ENCODE data around the gene RSPH10B2. TPM values are rescaled to one million over a fixed set of nuclear protein-coding genes. Genes with fewer than 3 reads are reported as not detected.
"Not testable (repeated sequence)": the region's sequence is repeated elsewhere in the genome, so short reads cannot be mapped to it uniquely, and the experiment has no call there.

The RSPH10B2 gene
- total RNA-seq, 1 experiment from 2014 or later, result 0.06 TPM

- DNase-seq (ENCODE audit: low spot score), result not testable (repeated sequence)
Observed at GRCh38 chr7:6789353-6789752, 35.5 kb downstream of the RSPH10B2 start.

DNA sequence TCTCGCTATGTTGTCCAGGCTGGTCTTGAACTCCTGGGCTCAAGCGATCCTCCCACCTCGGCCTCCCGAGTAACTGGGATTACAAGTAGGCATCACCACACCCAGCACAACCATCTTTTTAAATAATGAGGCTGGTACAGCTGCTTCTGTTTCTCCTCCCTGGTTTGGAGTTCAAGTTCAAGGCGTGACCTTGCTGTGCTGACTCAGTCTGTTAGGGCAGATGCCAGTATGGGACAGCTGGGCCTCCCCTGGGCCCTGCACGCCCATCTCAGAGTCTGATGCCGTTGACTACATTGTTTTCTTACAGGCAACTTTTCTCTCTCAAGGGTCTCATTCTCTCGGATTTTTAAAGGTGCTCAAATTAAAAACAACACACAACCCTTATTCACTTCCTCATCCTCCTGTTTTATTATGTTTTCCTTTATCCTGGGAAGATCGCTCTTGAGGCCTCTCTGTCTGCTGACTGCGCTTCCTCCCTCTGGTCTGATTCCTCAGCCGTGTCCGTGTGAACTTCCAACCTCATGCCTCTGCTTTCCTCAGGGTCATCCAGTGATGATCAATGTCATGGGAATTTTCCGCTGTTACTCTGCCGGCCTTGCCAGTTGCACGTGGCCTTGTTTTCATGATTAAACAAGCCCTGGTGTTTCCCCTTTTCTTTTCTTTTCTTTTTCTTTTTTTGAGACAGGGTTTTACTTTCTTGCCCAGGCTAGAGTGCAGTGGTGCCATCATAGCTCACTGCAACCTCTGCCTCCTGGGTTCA lies 38.4 kb downstream of the RSPH10B2 start:
- DNase-seq (ENCODE audit: low spot score), result peak; percentile 5

DNA sequence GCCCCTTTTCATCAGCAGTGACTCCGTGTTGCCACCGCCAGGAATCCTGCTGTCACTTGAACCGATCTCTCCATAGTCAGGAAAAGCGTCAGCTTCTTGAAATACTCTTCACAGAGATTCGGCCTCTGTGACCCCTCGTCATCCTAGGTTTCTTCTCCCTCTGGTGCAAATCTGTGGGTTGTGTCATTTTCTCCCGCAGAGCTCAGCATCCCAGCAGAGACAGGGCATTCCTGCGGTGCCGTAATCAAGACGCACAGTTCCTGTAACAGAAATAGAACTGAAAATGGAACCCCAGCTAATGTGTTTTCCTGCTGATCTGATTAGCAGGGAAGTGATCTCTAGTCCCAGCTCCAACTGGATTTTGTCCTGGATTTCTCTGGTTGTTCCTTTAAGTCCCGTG lies 40.4 kb downstream of the RSPH10B2 start:
- DNase-seq (ENCODE audit: low spot score), result not testable (repeated sequence)

DNA sequence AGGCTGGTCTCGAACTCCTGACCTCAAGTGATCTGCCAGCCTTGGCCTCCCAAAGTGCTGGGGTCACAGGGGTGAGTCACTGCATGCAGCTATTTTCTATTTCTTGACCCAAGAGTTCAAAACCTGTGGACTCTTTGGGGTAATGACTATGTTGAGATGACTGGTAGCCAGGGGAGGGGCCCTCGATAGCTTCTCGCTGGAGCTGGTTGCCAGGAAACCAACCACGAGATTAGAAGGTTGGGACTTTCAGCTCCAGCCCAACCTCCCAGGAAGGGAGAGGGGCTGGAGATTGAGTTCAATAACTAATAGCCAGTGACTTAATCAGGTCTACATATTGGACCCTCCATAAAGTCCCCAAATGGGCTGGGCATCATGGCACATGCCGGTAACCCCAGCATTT lies 43.3 kb downstream of the RSPH10B2 start:
- not testable (repeated sequence) for DNase-seq (ENCODE audit: low spot score)

DNA sequence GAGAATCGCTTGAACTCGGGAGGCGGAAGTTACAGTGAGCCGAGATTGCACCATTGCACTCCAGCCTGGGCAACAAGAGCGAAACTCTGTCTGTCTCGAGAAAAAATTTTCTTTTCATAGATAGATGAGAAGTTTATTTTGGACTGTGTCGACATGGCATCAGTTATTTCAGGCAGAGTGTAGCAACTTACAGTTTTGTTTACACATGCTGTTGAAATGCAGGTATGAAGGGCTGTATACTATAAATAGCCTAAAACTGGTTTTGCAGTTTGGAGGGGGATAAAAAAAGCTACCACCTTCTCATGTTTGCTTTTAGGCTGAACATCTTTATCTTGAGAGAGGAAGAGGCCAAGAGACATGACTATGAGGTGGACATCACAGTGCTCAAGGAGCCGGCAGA lies 44.1 kb downstream of the RSPH10B2 start:
- DNase-seq (ENCODE audit: low spot score), result not testable (repeated sequence)

DNA sequence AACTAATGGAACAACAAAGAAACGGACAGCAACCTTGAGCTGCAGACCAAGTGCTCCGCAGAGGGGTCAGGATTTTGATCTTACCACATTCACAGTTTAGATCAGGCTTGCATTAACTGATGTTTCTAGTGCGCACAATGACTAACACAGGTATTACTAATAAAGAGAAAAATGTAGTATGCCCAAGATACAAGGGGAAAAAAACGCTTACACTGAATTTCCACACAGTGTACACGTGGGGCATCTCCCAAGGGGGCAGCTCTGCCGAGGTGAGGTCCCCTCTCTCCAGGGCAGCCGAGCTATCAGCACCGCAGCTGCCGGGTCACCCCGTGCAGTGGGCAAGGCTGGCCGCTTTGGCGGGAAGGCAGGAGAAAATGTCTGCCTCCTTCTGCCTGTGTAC lies 46.0 kb downstream of the RSPH10B2 start:
- DNase-seq (ENCODE audit: low spot score), result not testable (repeated sequence)

DNA sequence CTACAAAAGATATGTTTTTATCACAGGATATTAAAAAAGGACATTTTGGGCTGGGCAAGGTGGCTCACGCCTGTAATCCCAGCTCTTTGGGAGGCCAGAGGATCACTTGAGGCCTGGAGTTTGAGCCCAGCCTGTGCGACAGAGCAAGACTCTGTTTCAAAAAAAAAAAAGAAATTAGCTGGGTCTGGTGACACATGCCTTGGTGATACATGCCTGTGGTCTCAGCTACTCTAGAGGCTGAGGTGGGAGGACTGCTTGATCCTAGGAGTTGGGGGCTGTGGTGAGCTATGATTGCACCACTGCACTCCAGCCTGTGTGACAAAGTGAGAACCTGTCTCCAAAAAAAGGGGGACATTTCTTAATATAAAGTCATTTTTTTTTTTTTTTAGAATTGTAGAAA lies 46.4 kb downstream of the RSPH10B2 start:
- not testable (repeated sequence) for DNase-seq (ENCODE audit: low spot score)

DNA sequence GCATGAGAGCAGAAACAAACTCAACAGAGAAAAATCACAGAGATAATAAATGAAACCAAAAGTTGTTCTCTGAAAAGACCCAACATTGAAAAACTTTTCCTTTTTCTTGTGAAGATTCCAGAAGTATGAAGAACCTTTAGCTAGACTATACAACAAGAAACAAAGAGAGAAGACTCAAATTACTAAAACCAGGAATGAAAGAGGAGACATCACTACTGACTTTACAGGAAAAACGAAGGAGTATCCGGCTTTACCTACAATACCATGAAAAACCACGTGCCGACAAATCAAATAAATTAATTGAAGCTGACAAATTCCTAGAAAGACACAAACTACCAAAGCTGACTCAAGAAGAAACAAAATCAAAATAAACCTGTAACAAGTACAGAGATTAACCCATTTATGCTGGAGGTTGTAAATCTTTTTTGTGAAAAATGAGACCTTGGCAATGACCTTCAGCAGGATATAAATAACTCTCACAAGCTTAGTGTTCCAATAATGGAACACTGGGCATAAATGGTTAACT lies 53.6 kb downstream of the RSPH10B2 start:
- not testable (repeated sequence) for DNase-seq (ENCODE audit: low spot score)

GRCh38 chr7:6807959-6808358 lies 54.1 kb downstream of the RSPH10B2 start:
- DNase-seq (ENCODE audit: low spot score), result not testable (repeated sequence)

GRCh38 chr7:6813011-6813410 lies 59.1 kb downstream of the RSPH10B2 start:
- not testable (repeated sequence) for DNase-seq (ENCODE audit: low spot score)

DNA sequence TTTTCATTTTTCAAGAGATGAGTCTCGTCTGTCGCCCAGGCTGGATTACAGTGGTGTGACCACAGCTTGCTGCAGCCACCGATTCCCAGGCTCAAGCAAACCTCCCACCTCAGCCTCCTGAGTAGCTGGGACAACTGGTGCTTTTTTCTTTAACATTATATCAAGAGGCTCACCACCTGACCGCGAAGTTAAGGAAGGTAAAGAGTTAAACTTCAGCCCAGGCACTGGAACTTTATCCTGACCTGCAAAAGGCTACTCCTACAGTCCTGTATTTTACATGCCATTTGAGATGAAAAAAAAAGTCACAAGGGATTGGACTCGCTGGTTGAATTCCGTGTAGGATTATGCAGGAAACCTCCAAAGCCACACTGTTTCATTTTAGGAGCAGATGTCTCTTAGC lies 61.6 kb downstream of the RSPH10B2 start:
- not testable (repeated sequence) for DNase-seq (ENCODE audit: low spot score)

DNA sequence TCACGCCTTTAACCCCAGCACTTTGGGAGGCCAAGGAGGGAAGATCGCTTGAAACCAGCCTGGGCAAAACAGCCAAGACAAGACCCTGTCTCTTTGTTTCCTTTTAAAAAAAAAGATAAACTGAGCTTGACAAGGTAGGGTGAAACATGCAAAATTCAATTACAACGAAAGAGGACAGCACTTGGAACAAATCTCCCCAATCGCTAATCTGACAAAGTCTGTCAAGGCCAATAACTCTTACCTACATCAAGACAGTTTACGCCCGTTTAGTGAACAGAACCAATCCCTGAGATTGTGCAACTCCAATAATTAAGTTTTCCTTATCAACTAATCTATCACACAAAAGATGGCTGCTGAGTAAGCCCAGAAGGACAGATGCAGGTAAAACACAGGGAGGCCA lies 67.7 kb downstream of the RSPH10B2 start:
- not testable (repeated sequence) for DNase-seq (ENCODE audit: low spot score)

- not testable (repeated sequence) for DNase-seq (ENCODE audit: low spot score)
Observed at GRCh38 chr7:6825236-6826125, 71.6 kb downstream of the RSPH10B2 start.

DNA sequence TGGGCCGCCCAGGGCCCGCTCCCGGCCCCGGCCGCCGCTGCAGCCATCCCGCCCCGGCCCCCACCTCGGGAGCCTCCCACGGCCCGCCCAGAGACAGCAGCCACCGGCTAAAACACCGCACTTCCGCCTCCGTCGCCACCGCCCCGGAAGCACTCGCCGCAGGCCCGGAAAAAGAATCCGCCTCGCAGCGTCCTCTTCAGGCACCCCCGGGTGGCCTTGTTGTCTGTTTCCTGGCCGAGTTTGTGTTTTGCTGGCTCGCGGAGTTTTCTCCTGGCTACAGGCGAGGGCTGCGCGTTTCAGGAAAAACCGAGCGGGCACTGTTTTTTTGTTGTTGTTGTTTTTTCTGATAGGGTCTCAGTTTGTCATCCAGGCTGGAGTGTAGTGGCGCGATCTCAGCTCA lies 72.2 kb downstream of the RSPH10B2 start, which contains the start of gene CCZ1B:
Gene CCZ1B, minus strand, starts transcription at position 125 of the 400 bp plus-strand sequence. Its CDS starts 78 bp downstream, at position 47.
- DNase-seq (ENCODE audit: low spot score), result peak; percentile 90

GRCh38 chr7:6827180-6827579 lies 73.3 kb downstream of the RSPH10B2 start:
- DNase-seq (ENCODE audit: low spot score), result not testable (repeated sequence)

GRCh38 chr7:6829616-6830015 lies 75.7 kb downstream of the RSPH10B2 start:
- not testable (repeated sequence) for DNase-seq (ENCODE audit: low spot score)

DNA sequence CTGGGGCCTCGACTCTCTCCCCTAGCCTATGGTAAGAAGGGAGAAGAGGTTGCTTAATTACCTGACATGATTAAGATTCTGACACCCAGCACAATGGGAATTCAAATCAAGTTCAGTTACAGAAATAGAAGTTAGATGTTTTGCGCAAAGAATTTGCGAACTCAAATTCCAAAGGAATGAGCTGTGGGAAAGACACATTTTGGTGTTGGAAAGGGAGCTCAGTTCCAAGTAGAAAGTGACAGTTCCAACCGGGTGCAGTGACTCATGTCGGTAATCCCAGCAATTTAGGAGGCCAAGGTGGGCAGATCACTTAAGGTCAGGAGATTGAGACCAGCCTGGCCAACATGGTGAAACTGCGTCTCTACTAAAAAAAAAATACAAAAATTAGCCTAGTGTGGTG lies 76.1 kb downstream of the RSPH10B2 start:
- DNase-seq (ENCODE audit: low spot score), result not testable (repeated sequence)

DNA sequence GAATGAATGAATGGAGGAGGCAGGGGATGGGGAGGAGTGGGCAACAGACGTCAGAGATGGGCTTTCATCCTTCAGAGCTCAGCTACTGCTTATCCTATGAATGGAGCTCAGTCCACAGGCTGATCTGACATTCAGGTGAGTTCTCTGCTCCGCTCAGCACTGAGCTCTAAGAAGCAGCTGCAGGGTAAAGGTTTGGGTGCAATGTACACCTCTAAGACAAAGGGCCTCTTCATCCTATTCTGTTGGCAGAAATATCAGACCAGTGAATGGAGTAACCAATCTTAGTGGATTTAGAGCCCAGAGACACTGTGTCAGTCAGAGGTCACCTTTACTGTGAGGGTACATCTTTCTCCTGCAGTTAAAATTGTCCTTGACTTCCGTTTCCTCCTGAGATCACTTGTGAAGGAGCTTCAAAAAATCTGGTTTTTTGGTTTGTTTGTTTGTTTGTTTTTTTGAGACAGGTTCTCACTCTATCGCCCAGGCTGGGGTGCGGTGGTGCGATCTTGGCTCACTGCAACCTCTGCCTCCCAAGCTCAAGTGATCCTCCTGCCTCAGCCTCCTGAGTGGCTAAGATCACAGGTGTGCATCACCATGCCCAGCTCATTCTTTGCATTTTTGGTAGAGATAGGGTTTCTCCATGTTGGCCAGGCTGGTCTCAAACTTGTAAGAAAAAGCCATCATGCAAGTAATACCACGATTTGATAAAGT lies 77.3 kb downstream of the RSPH10B2 start:
- DNase-seq (ENCODE audit: low spot score), result no peak

- no peak for DNase-seq (ENCODE audit: low spot score)
Observed at GRCh38 chr7:6833636-6834035, 79.7 kb downstream of the RSPH10B2 start.

DNA sequence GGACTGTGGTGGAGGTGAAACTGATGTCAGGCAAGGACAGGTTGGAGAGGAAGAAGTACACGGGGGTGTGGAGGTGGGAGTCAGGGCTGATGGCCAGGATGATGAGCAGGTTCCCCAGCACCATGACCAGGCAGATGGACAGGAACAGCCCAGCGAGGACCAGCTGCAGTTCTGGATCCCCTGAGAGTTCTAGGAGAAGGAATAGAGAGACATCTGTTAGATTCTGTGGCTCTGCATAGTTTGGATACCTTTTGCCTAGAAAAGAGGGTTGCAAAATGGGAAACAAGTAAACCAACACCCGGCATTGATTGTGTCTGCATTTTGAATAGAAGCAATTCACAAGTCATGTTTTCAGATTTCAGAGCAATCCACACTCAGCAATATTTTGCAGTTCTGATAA lies 81.6 kb downstream of the RSPH10B2 start:
- not testable (repeated sequence) for DNase-seq (ENCODE audit: low spot score)

DNA sequence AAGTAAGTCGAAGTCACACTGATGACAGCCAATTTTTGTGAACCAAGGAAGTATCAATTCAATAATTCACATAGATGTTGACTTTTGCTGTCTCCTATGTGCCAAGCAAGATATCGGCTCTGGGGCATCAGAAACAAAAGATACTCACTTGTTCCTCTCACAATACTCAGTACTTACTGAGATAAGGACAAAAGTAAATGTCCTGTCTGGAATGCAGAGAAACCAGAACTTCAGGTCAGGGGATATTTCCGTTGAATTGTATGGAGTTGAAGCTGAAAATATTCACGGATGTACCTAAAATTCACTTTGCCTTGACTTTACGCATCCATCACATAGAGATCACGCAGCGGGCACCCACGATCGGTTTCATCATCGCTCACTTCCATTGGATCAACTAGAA lies 83.2 kb downstream of the RSPH10B2 start:
- DNase-seq (ENCODE audit: low spot score), result not testable (repeated sequence)

Measured in H4 (cell line).